Measurements from ENCODE around the gene EVC.

- TF ChIP-seq CTCF (IDR thresholded peaks at IDR 0.05) (no peak), POLR2A (IDR thresholded peaks at IDR 0.05) (no peak), EP300 (IDR thresholded peaks at IDR 0.05) (no peak)
Observed at GRCh38 chr4:5689065-5689464, 21.9 kb upstream of the EVC start.
